ENCODE results near the gene LAIR2.
"Not testable (repeated sequence)": the region's sequence is repeated elsewhere in the genome, so short reads cannot be mapped to it uniquely, and the experiment has no call there.

LAIR2 gene

DNA sequence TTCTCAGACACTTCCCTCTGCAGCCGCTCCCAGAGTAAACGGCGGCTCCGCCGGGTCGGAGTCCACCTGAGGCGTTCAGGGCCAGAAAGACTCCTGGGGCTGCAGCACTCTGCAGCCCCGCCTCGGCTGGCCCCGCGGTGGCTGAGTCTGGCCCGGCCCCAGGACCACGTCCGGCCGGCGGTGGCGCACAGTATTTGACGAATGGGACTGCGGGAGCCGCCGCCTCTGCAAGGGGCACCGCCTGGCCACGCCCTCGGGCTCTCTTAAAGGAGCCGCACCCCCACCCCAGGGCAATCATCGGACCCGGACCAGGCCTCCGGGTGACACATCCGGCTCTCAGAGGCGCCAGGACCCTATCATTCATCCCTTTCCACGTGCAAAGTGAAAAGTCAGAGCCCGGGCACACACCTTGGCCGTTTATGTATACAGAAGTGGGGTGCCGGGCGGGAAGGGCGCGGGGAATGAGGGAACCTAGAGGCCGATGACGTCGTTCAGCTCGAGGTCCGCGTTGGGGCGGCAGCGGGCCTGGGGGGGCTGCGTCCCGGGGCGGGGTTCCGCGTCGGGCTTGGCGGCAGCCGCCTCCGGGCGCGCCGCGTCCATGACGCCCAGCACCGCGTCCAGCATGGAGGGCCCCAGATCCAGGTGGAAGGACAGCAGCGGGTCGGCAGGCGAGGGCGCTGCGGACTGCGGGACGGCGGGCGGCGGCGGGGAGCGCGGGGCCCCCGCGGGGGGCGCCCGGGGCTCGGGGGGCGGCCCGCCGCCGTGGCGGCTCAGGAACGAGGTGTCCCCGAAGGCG is 37.8 kb upstream of the LAIR2 start:
- DNase-seq (ENCODE audit: low read depth in 1 of 2, low spot score in 1 of 2) = peak; percentile 40 to 59

DNA sequence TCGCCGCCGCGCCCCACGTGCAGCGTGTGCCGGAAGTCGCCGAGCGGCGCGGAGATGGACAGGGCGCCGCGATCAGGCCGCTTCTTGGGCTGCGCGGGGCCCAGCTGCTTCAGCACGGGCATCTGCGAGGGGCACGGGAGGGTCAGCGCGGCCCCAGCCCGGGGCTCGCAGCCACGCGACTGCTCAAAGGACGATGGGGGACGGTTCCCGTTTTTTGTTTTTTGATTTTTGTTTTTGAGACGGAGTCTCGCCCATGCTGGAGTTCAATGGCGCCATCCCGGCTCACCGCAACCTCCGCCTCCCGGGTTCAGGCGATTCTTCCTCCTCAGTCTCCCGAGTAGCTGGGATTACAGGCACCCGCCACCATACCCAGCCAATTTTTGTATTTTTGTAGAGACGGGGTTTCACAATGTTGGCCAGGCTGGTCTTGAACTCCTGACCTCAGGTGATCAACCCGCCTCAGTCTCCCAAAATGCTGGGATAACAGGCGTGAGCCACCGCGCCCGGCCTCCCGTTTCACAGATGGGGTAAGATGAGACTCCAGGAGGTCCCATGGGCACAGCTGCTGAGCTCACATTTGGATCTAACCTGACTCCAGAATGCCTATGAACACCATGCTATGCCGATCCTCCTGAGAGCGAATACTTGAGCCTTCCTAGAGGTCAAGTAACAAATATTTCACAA is 37.1 kb upstream of the LAIR2 start:
- DNase-seq (ENCODE audit: low read depth in 1 of 2, low spot score in 1 of 2) = no peak

GRCh38 chr19:54466110-54466480 is 36.5 kb upstream of the LAIR2 start:
- not testable (repeated sequence) for DNase-seq (ENCODE audit: low read depth in 1 of 2, low spot score in 1 of 2)

GRCh38 chr19:54469496-54469934 is 33.1 kb upstream of the LAIR2 start:
- no peak for DNase-seq (ENCODE audit: low read depth in 1 of 2, low spot score in 1 of 2)

- no peak for DNase-seq (ENCODE audit: low read depth in 1 of 2, low spot score in 1 of 2)
Measured at GRCh38 chr19:54470276-54470887, 32.2 kb upstream of the LAIR2 start.

DNA sequence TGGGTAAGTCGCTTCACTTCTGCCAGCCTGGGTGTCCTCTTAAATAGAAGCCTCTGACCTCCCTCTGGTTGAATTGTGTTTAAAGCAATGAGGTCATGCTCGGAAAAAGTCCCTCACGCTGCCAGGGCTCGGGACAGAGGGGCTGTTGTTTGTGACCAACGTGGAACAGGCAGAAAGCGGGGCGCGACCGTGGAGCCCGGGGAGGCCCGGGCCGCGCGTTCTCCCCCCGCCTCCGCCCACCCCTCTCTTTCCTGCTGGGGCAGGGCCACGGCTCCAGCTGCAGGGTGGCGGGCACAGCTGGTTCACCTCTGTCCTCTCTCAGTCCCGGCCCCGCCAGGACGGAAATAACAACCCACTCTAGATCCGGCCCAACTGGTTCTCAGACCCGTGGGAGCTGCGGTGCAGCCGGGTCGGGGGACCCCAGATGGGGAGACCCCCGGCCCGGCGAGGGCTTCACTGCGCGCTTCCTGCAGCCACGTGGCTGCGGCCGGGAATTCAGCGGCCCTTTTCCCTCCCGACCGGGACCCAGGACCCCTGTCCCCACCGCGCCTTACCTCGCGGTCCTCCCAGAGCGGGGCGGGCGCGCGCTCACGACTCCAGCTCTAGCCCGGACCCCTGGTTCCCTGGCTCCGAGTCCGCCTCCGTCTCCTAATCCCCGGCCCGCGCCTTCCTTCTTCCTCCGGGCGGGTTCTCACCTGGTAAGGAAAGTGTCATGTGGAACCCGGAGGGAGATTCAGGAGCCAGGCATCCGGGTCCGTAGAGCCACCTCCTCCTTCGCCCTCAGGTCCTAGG is 31.4 kb upstream of the LAIR2 start:
- no peak for DNase-seq (ENCODE audit: low read depth in 1 of 2, low spot score in 1 of 2)

DNA sequence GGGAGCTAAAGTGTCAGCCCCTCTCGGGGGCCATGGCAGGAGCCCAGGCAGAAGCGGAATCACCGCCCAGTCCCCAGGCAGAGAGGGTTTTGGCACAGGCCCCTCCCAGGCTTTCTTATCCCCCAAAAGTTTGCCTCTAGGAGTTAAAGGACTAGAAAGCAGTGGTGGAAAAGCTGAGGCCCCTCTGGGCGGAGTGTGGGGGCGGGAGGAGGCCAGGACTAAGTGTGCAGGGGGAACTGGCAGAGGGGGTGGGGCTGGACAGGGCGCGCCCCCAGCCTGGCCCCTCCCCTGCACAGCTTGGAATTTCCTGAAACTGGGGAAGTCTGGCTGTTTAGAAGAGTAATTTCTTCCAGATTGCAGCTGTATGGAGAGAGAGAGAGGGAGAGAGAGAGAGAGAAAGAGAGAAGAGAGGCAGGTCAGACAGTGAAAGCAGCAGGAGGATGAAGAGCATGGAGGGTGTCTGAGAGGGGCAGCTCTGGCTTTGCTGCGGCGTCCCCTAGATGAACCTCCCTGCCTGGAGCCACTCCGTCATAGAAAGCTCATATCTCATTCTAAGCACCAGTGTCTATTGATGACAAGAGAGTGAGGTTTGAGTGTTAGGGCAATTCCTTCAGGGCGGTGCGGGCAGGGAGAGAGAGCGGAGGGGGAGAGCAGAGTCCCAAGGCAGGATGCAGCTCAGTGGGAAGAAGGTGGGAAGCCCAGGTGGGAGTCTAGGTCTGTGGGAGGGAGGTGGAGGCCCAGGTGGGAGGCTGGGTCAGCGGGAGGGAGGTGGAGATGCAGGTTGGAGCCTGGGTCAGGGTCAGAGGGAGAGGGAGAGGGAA is 29.4 kb upstream of the LAIR2 start, which contains the start of gene CDC42EP5:
Gene CDC42EP5 (minus strand): TSS at position 226 of the 821 bp plus-strand sequence. CDS start 7,749 bp downstream, outside the sequence.
- no peak for DNase-seq (ENCODE audit: low read depth in 1 of 2, low spot score in 1 of 2)

- DNase-seq (ENCODE audit: low read depth in 1 of 2, low spot score in 1 of 2) = no peak
Measured at GRCh38 chr19:54473892-54474372, 28.7 kb upstream of the LAIR2 start.

DNA sequence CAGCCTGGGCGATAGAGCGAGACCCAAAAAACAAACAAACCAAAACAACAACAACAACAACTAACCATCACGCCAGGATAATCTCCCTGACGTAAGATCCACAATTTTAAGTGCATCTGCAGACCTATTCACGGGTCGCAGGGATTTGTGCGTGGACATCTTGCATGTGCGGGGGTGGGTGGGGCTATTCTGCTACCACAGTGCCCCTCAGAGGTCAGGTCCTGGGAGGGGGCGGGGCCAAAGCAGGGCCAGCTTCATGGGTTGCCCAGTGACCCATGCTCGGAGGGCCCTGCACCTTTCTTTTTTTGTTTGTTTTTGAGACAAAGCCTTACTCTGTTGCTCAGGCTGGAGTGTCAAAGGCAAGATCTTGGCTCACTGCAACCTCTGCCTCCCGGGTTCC is 26.9 kb upstream of the LAIR2 start:
- DNase-seq (ENCODE audit: low read depth in 1 of 2, low spot score in 1 of 2) = no peak

DNA sequence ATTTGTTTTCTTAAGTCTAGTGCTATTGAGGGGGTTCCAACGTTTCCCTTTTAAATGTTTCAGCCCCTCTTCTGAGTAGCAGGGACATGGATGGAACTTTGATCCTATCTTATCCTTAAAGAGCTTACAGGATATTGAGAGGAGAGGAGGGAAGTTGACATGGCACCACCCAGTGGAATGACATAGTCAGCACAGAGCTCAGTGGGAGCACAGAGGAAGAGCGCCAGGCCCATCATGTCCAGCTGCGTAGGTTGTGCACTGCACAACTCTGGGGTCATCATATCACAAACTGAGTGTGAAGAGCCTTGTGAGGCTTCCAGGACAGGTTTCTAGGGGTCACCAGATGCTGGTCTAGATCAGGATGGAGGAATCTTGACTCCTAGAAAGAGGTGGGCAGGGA is 25.0 kb upstream of the LAIR2 start:
- no peak for DNase-seq (ENCODE audit: low read depth in 1 of 2, low spot score in 1 of 2)

DNA sequence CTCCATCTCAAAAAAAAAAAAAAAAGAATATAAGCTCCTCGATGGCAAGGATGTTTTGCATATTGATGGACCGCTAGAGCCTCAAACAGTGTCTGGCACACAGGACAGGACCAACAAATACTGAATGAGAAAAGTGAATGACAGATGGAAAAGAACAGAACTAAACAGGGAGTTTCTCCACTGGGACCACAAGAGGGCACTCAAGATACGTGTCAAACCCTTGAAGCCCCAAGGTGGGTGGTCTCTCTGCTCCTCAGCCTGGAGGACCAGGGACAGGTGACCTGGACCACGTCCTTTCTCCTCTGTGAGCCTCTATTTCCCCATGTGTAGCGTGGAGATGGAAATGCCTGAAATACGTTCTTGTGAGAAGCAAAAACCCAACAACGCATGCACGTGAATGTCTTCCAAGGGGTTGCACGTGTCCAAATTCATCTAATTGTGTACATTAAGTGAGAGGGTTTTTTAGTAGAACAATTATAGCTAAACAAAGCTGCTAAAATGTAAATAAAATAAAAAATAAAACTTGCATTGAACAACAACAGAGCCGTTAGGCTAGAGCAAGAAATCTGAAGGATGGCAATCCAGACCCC is 23.9 kb upstream of the LAIR2 start:
- DNase-seq (ENCODE audit: low read depth in 1 of 2, low spot score in 1 of 2) = no peak

GRCh38 chr19:54480051-54480450 is 22.6 kb upstream of the LAIR2 start:
- no peak for DNase-seq (ENCODE audit: low read depth in 1 of 2, low spot score in 1 of 2)

DNA sequence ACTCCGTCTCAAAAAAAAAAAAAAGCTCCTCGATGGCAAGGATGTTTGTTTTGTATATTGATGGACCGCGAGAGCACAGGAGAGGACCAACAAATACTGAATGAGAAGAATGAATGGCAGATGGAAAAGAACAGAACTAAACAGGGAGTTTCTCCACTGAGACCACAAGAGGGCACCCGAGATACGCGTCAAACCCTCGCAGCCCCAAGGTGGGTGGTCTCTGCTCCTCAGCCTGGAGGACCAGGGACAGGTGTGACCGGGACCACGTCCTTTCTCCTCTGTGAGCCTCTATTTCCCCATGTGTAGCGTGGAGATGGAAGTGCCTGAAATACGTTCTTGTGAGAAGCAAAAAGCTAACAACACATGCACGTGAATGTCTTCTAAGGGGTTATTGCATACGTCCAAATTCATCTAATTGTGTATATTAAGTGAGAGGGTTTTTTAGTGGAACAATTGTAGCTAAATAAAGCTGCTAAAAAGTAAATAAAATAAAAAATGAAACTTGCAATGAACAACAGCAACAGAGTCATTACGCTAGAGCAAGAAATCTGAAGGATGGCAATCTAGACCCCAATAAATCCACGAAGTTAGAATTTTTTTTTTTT is 21.2 kb upstream of the LAIR2 start:
- no peak for DNase-seq (ENCODE audit: low read depth in 1 of 2, low spot score in 1 of 2)

DNA sequence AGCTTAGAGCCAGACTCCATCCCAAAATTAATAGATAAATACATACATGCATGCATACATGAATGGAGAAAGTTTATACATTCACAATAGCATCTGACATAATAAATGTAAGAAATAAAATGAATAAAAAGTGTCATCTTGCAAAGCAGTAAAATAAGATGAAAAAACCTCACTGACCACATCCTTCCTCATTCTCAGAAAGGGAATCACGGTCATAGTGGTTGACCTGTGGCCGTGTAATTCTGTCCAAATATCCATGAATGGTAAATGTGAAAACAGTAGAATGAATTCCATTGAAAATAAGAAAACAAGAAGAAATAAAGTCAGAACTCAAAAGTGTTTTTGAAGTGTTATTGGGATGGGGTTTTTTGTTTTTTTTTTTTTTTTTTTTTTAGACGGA is 19.7 kb upstream of the LAIR2 start:
- no peak for DNase-seq (ENCODE audit: low read depth in 1 of 2, low spot score in 1 of 2)

GRCh38 chr19:54484451-54484850 is 18.2 kb upstream of the LAIR2 start:
- no peak for DNase-seq (ENCODE audit: low read depth in 1 of 2, low spot score in 1 of 2)

- DNase-seq (ENCODE audit: low read depth in 1 of 2, low spot score in 1 of 2) = no peak
Measured at GRCh38 chr19:54485851-54486250, 16.8 kb upstream of the LAIR2 start.

DNA sequence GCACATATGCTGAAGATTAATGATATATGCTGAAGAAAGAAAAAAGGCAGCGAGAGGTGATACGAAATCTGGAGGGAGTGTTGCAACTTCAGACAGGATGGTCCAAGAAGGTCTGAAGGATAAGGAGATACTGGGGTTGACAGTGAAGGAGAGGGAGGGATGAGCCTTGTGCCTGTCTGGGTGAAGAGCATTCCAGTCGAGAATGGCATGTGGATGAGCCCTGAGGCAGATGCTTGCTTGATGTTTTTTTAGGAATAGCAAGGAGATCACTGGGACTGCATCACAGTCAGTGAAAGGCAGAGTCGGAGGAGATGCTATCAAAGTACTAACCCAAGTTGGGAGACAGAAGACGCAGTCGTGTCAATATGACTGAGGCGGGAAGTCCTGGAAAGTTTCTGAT is 13.3 kb upstream of the LAIR2 start:
- DNase-seq (ENCODE audit: low read depth in 1 of 2, low spot score in 1 of 2) = no peak

DNA sequence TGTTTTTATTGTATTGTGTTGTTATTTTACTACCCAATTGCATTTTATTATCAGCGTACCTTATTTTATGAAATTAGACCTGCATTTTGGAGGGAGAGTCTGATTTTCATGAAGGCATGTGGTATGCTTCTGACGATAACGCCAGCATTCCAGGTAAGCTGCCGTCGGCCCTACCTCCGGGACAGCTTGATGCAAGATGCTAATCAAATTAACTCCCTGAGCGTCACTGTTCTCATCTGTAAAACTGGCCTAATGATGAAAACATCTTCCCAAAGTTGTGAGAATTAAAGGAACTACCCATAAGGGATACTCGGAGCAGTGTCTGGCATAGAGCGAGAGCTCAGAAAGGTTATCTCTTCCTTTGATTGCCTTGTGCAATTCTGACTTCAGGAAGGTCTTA is 12.9 kb upstream of the LAIR2 start:
- DNase-seq (ENCODE audit: low read depth in 1 of 2, low spot score in 1 of 2) = no peak

- DNase-seq (ENCODE audit: low read depth in 1 of 2, low spot score in 1 of 2) = no peak
Measured at GRCh38 chr19:54492568-54492967, 10.1 kb upstream of the LAIR2 start.

- not testable (repeated sequence) for DNase-seq (ENCODE audit: low read depth in 1 of 2, low spot score in 1 of 2)
Measured at GRCh38 chr19:54493056-54493455, 9.6 kb upstream of the LAIR2 start.

Data from stimulated activated CD4-positive, alpha-beta T cell treated with anti-CD3 and anti-CD28 coated beads, Interleukin-15, amount 100 ng/mL, for 1 hour (primary cell).